Natural killer cell treated with Interleukin-12 subunit alpha and Interleukin-12 subunit beta and Interleukin-15 and Interleukin-18, amount 100 ng/mL, for 72 hours (primary cell): ENCODE measurements around the gene DENND11. TPM values are rescaled to one million over a fixed set of nuclear protein-coding genes. Genes with fewer than 3 reads are reported as not detected.

Experiments
- ATAC-seq, 2 donors: fragments of 150-1000 bp; cut with Tn5 transposase in 1 of 2; sonication (Bioruptor Pico), chemical (Tn5 transposase) in 1 of 2; 2 replicates each; pipeline ENCODE4 v1.10.0; 2021
- DNase-seq: peaks from one replicate; pipeline ENCODE4 v3.0.0; 2022; ENCODE audit warnings: low spot score
- H3K27ac Mint-ChIP-seq, 2 donors: 1 replicate in 1 of 2; 2 replicates in 1 of 2; pipeline ENCODE4 v1.8.0; 2022; ENCODE audit warnings: mixed read lengths in 2 of 2, mild to moderate bottlenecking in 1 of 2, moderate library complexity in 1 of 2
- H3K27me3 Mint-ChIP-seq, 2 donors: 1 replicate in 1 of 2; 2 replicates in 1 of 2; pipeline ENCODE4 v1.8.0; 2022; ENCODE audit warnings: mixed read lengths in 2 of 2
- H3K36me3 Mint-ChIP-seq: one replicate; pipeline ENCODE4 v1.8.0; 2022; ENCODE audit warnings: mixed read lengths
- H3K4me1 Mint-ChIP-seq, 2 donors: 1 replicate in 1 of 2; 2 replicates in 1 of 2; pipeline ENCODE4 v1.8.0; 2022; ENCODE audit warnings: low read depth in 2 of 2, mixed read lengths in 2 of 2, mild to moderate bottlenecking in 1 of 2
- H3K4me3 Mint-ChIP-seq: one replicate; pipeline ENCODE4 v1.8.0; 2022; ENCODE audit warnings: mixed read lengths
- H3K9me3 Mint-ChIP-seq: 2 replicates; pipeline ENCODE4 v1.8.0; 2022; ENCODE audit warnings: mixed read lengths
- total RNA-seq, 2 donors: library from RNA; stranded (reverse); gene quantifications; one replicate each; pipeline ENCODE4 v1.2.3, GENCODE V29; 2022

Gene DENND11, protein sequence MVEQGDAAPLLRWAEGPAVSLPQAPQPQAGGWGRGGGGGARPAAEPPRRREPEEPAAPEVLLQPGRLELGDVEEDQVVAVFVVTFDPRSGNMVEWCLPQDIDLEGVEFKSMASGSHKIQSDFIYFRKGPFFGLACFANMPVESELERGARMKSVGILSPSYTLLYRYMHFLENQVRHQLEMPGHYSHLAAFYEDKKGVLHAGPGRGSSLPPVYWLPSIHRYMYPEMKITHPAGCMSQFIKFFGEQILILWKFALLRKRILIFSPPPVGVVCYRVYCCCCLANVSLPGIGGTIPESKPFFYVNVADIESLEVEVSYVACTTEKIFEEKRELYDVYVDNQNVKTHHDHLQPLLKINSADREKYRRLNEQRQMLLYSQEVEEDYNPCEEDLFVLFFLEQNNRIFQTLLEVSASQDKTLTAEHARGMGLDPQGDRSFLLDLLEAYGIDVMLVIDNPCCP
- 10 to 100 TPM; 24.7 to 40.0 TPM for total RNA-seq

DNA sequence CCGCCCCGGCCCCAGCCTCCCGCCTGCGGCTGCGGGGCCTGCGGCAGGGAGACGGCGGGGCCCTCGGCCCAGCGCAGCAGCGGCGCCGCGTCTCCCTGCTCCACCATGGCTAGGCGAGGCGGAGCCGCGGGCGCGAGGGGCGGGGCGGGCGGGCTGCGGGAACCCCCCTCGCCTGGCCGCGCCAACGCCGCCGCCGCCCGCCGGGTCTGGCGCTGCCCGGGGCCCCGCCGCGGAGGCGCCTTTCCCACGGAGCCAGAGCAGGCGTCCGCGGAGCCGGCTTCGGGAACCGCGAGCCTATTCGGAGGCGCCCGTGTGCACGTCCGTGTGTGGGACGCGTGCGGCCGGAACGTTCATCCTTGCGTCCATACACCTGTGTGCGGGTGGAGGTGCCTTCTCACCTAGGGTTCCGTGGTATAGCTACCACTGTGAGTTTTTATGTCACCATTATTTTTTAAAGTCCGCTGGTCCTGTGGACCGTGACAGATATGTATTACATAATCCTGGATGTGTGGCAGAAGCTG is at the start of gene DENND11:
Gene DENND11 (minus strand): TSS at position 120 of the 521 bp plus-strand sequence. CDS start 13 bp downstream, at position 107.
- no peaks in the 10 kb centered on the region for H3K36me3 Mint-ChIP-seq
- H3K27ac Mint-ChIP-seq, result peak within 1 kb of the TSS; percentile 69 to 73
- H3K4me1 Mint-ChIP-seq, result peaks cover 43 to 46% of the 10 kb centered on the region in 2 donors
- peak within 1 kb of the TSS; percentile 88 for H3K4me3 Mint-ChIP-seq
- H3K27me3 Mint-ChIP-seq, result peaks cover 11 to 13% of the 10 kb centered on the region in 2 donors
- H3K9me3 Mint-ChIP-seq, result no peaks in the 10 kb centered on the region
- ATAC-seq, result peak; percentile 86 to 91
- peak; percentile 76 for DNase-seq

DNA sequence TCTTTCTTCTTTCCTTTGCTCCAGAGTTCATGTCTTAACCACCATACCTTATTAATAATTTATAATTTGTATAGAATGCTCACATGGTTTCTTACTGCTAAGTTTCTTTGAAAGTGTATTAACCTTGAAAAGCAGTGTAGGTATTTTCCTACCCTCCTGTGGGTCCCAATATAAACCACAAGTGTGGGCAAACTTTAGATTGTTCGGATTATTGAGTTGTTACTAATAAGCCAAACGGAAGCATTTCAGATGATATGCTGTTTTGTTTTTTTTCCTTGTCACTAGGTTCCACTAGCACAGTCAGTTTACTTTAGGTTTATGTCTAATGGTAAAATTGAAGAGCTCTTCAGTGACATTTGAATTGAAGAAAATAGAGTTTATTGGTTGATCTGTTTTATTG is 46.4 kb upstream of the DENND11 start:
- Mint-ChIP-seq H3K36me3 (peaks cover 47% of the 10 kb centered on the region), H3K27ac (no peak overlapping the region), H3K27me3 (no peaks in the 10 kb centered on the region), H3K9me3 (peaks cover 10% of the 10 kb centered on the region), H3K4me3 (no peak overlapping the region), H3K4me1 (peaks cover 0 to 5% of the 10 kb centered on the region in 2 donors)
- ATAC-seq, result no peak
- DNase-seq, result no peak

DNA sequence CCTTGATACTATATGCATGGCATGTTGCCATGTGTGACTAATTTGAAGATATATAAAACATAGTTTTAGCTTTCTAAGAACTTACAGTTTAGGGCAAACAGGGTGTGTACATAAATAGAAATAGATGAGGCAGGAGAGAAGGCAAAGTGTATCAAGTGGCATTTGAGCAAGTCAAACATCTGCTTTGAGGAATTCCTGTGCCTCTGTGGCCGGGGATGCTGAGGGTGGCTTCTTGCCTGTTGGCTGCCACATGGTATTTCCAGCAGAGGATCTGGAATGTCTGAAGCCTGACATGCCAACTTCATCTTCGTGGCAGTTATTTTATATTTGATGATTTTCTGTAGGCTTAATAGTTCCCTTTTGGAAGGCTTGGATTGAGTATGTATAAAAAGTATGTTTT is 42.2 kb upstream of the DENND11 start:
- Mint-ChIP-seq H3K4me3 (no peak overlapping the region), H3K4me1 (peaks cover 16 to 26% of the 10 kb centered on the region in 2 donors), H3K27me3 (no peaks in the 10 kb centered on the region), H3K36me3 (peaks cover 35% of the 10 kb centered on the region), H3K27ac (peak overlapping the region in 1 of 2 donors; percentile 29), H3K9me3 (no peaks in the 10 kb centered on the region)
- no peak for ATAC-seq
- no peak for DNase-seq

DNA sequence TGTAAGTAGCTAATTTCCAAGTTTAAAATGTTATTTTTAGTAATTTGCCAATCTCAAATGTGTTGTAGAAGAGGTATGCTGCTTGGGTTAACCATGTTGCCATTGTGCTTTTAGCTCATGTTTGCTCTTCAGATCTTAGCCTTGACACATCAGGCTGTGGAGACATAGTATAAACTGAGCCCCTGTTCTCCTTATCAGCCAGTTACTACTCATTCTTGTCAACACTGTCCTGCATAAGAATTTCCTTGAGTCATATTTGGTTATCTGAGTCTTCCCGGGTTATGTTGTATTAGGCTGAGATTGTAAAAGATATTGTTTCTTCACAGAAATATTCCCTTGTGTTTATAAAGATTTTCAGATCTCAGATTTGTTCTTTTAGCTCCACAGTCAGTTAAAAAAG is 40.3 kb upstream of the DENND11 start:
- Mint-ChIP-seq H3K27ac (no peak overlapping the region), H3K27me3 (no peaks in the 10 kb centered on the region), H3K36me3 (peaks cover 41% of the 10 kb centered on the region), H3K4me3 (no peak overlapping the region), H3K4me1 (peaks cover 29 to 42% of the 10 kb centered on the region in 2 donors), H3K9me3 (no peaks in the 10 kb centered on the region)
- DNase-seq (no peak), ATAC-seq (no peak)

DNA sequence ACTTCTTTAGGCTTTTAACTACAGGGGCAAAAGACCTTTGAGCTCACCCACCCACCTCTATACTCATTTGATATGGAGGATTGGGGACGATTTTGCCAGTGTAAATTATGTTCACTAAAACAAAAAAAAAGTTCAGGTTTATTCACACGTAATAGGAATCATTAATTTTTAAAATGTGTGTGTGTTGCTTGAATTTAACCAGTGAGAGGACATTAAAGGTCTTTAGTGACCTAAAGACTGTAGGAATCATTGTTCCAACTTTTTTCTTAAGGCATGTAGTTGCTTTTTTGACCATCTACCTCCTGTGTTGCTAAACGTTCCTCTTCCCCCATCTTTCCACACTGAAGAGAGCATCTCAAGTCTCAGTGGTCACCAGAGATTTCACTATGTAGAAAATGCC is 37.3 kb upstream of the DENND11 start:
- Mint-ChIP-seq H3K9me3 (no peaks in the 10 kb centered on the region), H3K4me3 (peak overlapping the region; percentile 97), H3K36me3 (peaks cover 40% of the 10 kb centered on the region), H3K27me3 (no peaks in the 10 kb centered on the region), H3K4me1 (peaks cover 29 to 48% of the 10 kb centered on the region in 2 donors), H3K27ac (peak overlapping the region; percentile 89 to 98)
- DNase-seq, result no peak
- ATAC-seq, result no peak

DNA sequence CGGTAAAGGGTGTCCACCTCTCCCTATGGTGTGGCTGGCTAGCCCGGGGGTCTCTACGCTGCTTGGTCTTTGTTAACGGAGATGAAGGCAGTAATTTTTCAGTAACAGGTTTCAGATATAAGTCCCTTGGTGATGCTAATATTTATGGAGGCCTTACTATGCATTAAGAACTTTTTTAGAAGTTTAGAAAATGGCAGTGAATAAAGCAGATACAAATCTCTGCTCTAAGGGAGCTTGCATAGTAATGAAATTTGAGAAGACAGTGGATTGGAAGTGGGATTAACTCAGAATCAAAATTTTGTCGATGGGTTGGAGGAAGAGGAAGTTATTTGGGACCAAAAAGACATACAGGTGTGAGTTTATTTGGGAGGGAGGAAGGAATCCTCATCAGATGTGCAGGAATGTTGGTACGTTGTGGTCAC is 36.6 kb upstream of the DENND11 start:
- ATAC-seq (no peak), DNase-seq (no peak)
- Mint-ChIP-seq H3K4me1 (peaks cover 29 to 43% of the 10 kb centered on the region in 2 donors), H3K36me3 (peaks cover 34% of the 10 kb centered on the region), H3K27me3 (no peaks in the 10 kb centered on the region), H3K27ac (peak overlapping the region; percentile 89 to 98), H3K9me3 (no peaks in the 10 kb centered on the region), H3K4me3 (peak overlapping the region; percentile 97)

DNA sequence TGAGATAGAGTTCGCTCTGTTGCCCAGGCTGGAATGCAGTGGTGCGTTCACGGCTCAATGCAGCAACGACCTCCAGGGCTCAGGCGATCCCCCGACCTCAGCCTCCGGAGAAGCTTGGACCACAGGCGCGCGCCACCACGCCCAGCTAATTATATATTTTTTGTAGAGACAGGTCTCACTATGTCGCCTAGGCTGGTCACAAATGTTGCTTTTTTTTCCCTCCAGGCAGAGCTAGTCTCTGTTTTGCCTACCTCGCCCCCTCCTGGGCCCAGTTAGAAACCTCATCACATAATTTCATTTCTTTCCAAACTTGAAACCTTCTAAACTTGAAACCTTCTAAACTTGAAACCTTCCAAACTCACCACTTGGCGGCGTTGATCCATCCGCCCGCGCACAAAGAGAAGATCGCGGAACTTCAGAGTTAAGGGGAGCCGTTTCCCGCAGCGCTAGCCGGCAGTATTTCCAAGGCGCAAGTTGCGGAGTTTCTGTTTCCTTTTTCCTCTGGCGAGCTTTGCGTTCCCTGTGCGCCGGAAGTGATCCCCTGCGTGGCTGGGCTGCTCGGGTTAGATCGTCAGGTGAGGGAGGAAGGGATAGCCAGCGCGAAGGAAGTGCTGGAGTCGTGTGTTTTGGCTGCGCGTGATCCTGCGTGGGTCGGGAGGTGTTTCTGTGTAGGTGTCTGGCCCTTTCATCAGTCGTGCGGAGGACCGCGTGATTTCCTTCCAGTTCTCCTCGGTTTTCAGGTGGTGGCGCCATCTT is 36.0 kb upstream of the DENND11 start, which contains the start of gene SSBP1:
Gene SSBP1 (plus strand): TSS at position 523 of the 756 bp plus-strand sequence. CDS start 809 bp downstream, outside the sequence.
- Mint-ChIP-seq H3K4me1 (peaks cover 29 to 43% of the 10 kb centered on the region in 2 donors), H3K27ac (peak within 1 kb of the TSS; percentile 89 to 98), H3K36me3 (peaks cover 28% of the 10 kb centered on the region), H3K4me3 (peak within 1 kb of the TSS; percentile 97), H3K27me3 (no peaks in the 10 kb centered on the region), H3K9me3 (no peaks in the 10 kb centered on the region)
- DNase-seq (peak; percentile 94), ATAC-seq (peak; percentile 93 to 95)

DNA sequence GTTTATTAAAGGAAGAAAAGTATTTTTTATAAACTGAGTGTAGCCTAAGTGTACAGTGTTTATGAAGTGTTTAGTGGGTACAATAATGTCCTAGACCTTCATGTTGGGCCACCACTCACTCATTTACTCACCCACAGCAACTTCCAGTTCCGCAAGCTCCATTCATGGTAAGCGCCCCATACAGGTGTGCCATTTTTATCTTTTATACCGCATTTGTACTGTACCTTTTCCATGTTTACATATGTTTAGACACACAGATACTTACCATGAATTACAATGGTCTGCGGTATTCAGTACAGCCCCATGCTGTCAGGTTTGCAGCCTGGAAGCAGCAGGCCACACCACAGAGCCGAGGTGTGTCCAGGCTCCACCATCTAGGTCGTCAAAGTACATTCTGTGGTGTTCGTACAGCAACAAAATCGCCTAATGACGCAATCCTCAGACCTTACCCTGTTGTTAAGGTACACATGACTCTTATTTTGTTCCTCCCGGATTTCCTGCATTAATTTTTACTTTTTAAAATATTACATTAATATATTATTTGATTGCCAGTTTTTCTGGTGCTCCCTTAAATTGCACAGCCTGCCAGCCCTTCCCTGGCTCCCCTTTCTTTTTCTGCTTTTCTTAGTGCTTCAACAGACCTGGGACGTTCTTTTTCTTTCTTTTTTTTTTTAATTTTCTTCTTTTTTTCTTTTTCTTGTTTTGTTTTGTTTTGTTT is 35.3 kb upstream of the DENND11 start:
- H3K9me3 Mint-ChIP-seq, result no peaks in the 10 kb centered on the region
- no peak for ATAC-seq
- H3K4me3 Mint-ChIP-seq, result peak overlapping the region; percentile 97
- H3K27ac Mint-ChIP-seq, result peak overlapping the region; percentile 89 to 98
- peaks cover 28 to 42% of the 10 kb centered on the region in 2 donors for H3K4me1 Mint-ChIP-seq
- no peaks in the 10 kb centered on the region for H3K27me3 Mint-ChIP-seq
- no peak for DNase-seq
- peaks cover 22% of the 10 kb centered on the region for H3K36me3 Mint-ChIP-seq

DNA sequence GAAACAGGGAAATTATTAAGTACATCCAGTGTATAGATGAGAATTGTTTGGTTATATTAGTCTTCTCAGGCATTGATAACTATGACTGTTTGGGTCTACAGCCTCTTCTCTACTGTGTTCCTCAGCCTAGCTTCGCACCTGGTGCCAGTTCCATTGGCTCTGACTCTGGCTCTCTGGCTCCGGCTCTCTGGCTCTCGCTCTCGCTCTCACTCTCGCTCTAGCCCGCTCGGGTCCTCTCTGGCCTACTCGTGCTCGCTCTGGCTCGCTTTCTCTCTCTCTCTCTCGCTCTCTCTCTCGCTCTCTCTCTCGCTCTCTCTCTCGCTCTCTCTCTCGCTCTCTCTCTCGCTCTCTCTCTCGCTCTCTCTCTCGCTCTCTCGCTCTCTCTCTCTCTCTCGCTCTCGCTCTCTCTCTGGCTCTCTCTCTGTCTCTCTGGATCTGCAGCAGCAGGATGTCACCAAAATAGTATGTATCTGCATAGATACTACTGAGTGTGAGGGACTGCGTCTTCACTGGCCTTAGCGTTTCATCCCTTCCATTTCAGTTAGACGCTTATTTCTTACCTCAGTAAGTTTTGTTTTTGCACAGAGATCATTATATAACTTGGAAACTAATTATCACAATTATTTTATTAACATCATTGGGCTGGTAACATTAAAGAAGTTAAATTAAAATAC is 29.6 kb upstream of the DENND11 start:
- DNase-seq (no peak), ATAC-seq (no peak)
- H3K27ac Mint-ChIP-seq, result no peak overlapping the region
- no peaks in the 10 kb centered on the region for H3K27me3 Mint-ChIP-seq
- H3K4me1 Mint-ChIP-seq, result peaks cover 0 to under 1% of the 10 kb centered on the region in 2 donors
- no peak overlapping the region for H3K4me3 Mint-ChIP-seq
- H3K9me3 Mint-ChIP-seq, result no peaks in the 10 kb centered on the region
- no peaks in the 10 kb centered on the region for H3K36me3 Mint-ChIP-seq

DNA sequence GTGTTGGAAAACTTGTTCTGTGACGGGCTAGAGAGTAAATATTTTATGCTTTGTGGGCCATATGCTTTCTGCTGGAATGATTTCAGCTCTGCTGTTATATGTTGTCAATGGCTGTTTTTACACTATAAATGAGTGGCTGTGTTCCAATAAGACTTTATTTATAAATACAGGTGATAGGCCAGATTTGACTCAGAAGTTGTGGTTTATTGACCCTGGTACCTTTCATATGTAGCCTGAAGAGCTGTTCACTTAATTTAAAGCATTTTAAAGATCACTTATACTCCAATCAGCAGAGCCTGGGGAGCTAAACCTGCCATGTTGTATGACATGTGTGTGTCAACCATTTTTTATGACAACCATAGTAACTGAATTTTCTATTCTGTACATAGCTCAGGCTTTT is 27.1 kb upstream of the DENND11 start:
- Mint-ChIP-seq H3K9me3 (no peaks in the 10 kb centered on the region), H3K36me3 (no peaks in the 10 kb centered on the region), H3K27me3 (no peaks in the 10 kb centered on the region), H3K4me3 (no peak overlapping the region), H3K4me1 (no peaks in the 10 kb centered on the region), H3K27ac (no peak overlapping the region)
- DNase-seq (no peak), ATAC-seq (no peak)

DNA sequence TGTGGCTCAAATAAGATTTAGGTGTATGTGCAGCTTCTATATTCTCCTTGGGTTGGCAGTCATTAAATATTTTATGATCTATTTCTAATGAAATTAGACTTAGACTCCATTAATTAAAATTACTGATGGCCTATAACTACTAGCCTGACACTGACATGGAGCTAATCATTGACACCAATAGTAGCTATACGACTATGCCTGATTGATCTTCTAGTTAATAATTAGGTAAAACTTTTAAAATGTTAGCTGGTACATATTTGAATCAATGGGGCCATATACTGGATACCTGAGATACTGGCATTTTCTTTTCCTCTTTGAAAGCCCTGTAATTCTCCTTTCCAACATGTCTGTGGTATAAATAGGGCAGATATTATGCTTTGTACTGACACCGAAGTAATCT is 20.6 kb upstream of the DENND11 start:
- no peak for ATAC-seq
- Mint-ChIP-seq H3K9me3 (no peaks in the 10 kb centered on the region), H3K27ac (no peak overlapping the region), H3K4me1 (no peaks in the 10 kb centered on the region), H3K27me3 (no peaks in the 10 kb centered on the region), H3K36me3 (no peaks in the 10 kb centered on the region), H3K4me3 (no peak overlapping the region)
- no peak for DNase-seq

DNA sequence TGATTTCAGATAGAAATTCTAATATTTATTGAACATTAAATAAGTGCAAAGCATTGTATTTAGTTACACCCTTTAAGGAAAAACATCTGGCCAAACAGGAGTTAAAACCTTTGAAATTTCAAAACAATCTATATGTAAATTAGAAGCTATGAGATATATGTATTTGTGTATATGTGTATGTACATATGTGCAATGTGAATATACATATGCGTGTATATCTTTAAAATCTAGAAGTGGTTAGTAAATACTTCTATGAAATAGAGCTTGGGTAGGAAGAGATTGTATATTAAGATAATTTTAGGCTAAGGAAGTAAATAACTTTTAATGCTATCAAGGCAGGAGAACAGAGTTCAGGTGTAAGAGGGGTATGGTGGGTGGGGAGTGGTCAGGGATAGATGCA is 15.5 kb upstream of the DENND11 start:
- H3K4me1 Mint-ChIP-seq, result peaks cover 2 to 3% of the 10 kb centered on the region in 2 donors
- ATAC-seq, result no peak
- H3K4me3 Mint-ChIP-seq, result no peak overlapping the region
- DNase-seq, result no peak
- no peaks in the 10 kb centered on the region for H3K27me3 Mint-ChIP-seq
- H3K36me3 Mint-ChIP-seq, result no peaks in the 10 kb centered on the region
- no peak overlapping the region for H3K27ac Mint-ChIP-seq
- H3K9me3 Mint-ChIP-seq, result no peaks in the 10 kb centered on the region
